Smooth muscle cell of the umbilical artery (primary cell): ENCODE data around the gene ABHD17C. TPM values are rescaled to one million over a fixed set of nuclear protein-coding genes. Genes with fewer than 3 reads are reported as not detected.

Experiments
- total RNA-seq: library from RNA; depleted of rRNA; stranded (reverse); fragments of >200 nt; gene quantifications from 2 replicates; pipeline ENCODE4 v1.2.3, GENCODE V29; 2014

The ABHD17C gene
- 3.0 and 7.7 TPM in 2 replicates for total RNA-seq

GRCh38 chr15:80695099-80695910 lies at the start of gene ABHD17C:
TSS of gene ABHD17C (plus strand) at chr15:80695310. CDS start at chr15:80695430, 120 bp downstream.

DNA sequence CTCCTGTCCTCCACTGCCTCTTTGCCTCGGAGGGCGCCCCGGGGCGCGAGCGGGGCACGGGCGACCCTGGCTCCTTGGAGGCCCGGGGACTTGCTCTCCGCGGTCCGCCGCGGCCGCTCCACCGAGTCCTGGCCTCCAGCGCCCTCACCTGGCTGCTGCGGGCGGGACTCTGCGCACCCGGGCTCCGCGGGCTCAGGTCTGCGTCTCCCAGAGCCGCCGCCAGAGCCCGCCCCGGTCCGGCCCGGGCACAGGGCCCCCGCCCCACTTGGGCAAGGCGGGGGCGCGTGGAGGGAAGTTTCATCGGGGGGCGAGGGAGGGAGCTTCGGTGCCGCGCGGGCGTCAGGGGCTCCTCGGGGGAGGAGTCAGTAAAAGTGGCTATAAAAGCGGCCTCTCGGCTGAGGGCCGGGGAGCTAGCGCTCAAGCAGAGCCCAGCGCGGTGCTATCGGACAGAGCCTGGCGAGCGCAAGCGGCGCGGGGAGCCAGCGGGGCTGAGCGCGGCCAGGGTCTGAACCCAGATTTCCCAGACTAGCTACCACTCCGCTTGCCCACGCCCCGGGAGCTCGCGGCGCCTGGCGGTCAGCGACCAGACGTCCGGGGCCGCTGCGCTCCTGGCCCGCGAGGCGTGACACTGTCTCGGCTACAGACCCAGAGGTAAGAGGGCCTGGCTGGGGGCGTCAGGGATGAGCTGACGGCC lies 84.0 kb downstream of the ABHD17C start, which contains the start of gene CEMIP:
TSS of gene CEMIP (plus strand) at position 407 of the 694 bp plus-strand sequence. CDS start 94,510 bp downstream, outside the sequence.

Other genes starting within 250 kb of the ABHD17C start
- gene CEMIP, start 84.1 kb downstream of the ABHD17C start, total RNA-seq = 3.9 and 4.8 TPM in 2 replicates